Stimulated activated naive CD8-positive, alpha-beta T cell treated with anti-CD3 and anti-CD28 coated beads, Interleukin-15, amount 100 ng/mL, for 72 hours (primary cell): Measurements from ENCODE around the gene C16orf46.
"Not testable (repeated sequence)": the region's sequence is repeated elsewhere in the genome, so short reads cannot be mapped to it uniquely, and the experiment has no call there.

Experiments used
- ATAC-seq: fragments of 150-1000 bp; cut with Tn5 transposase; 2 replicates; pipeline ENCODE4 v1.10.0; 2021; ENCODE audit warnings: mild to moderate bottlenecking, moderate library complexity
- DNase-seq, 2 donors: peaks; one replicate each; pipeline ENCODE4 v3.0.0; 2021 to 2022
- H3K27ac Mint-ChIP-seq, 2 donors: one replicate each; pipeline ENCODE4 v1.8.0; 2022; ENCODE audit warnings: mild to moderate bottlenecking in 2 of 2, mixed read lengths in 2 of 2, moderate library complexity in 2 of 2
- H3K27me3 Mint-ChIP-seq: one replicate; pipeline ENCODE4 v1.8.0; 2022; ENCODE audit warnings: mixed read lengths
- H3K4me1 Mint-ChIP-seq: one replicate; pipeline ENCODE4 v1.8.0; 2022; ENCODE audit warnings: mild to moderate bottlenecking, mixed read lengths
- H3K4me3 Mint-ChIP-seq, 2 donors: one replicate each; pipeline ENCODE4 v1.8.0; 2022; ENCODE audit warnings: mild to moderate bottlenecking in 2 of 2, mixed read lengths in 2 of 2, moderate library complexity in 1 of 2
- H3K9me3 Mint-ChIP-seq, 2 donors: one replicate each; pipeline ENCODE4 v1.8.0; 2022; ENCODE audit warnings: mixed read lengths in 2 of 2

The C16orf46 gene

DNA sequence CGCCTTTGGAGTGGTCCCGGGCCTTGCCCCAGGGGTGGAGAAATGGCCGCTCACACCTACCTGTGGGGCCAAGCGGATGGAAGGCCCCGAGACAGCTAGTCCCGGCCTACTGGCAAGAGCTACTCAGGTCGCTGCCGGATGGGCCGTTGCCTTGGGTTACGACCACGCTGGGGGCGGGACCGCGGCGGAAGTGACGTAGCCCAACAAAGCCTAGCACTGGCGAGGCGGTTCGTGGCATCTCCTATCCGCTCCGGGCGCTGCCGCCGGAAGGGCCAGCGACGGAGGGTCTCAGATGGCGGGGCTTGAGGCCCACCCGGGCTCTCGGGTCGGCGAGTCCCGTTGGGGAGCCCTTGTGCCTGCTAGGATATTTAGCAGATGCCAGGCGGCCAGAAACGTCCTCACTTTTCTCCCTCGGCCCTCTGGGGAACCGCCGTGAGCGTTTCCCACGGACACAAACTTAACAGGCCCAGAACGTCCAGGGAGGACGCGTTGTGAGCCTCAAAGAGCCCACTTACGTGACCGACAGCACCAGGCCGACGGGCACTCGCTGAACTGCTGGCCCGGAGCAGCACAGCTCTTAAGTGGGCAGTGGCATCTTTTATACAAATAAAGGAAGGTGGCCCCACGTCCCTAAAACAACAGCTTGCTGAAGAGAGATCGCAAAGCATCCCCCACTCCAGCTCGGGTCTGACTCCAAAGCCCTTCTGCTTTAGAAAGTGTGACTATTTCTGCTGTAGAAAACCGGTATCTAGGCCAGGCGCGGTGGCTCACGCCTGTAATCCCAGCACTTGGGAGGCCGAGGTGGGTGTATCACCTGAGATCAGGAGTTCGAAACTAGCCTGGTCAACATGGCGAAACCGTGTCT, at the start of gene C16orf46:
Gene C16orf46 (minus strand): TSS at position 163 of the 865 bp plus-strand sequence. CDS start 13,283 bp downstream, outside the sequence.
- ATAC-seq: peak; percentile 96
- Mint-ChIP-seq H3K27ac (no peak within 1 kb of the TSS), H3K4me1 (no peaks in the 10 kb centered on the region), H3K4me3 (peak within 1 kb of the TSS in 1 of 2 donors; percentile 31), H3K9me3 (no peaks in the 10 kb centered on the region), H3K27me3 (no peaks in the 10 kb centered on the region)
- DNase-seq: peak; percentile 97 to 99

GRCh38 chr16:81123092-81123852, 46.2 kb upstream of the C16orf46 start:
- Mint-ChIP-seq H3K9me3 (no peaks in the 10 kb centered on the region), H3K4me3 (no peak overlapping the region), H3K27ac (no peak overlapping the region), H3K27me3 (peaks cover 9% of the 10 kb centered on the region), H3K4me1 (no peaks in the 10 kb centered on the region)
- DNase-seq (no peak), ATAC-seq (no peak)

- H3K4me3 Mint-ChIP-seq: no peak overlapping the region
- H3K27ac Mint-ChIP-seq: no peak overlapping the region
- peaks cover 9% of the 10 kb centered on the region for H3K27me3 Mint-ChIP-seq
- DNase-seq (no peak), ATAC-seq (no peak)
- H3K9me3 Mint-ChIP-seq: no peaks in the 10 kb centered on the region
- H3K4me1 Mint-ChIP-seq: no peaks in the 10 kb centered on the region
Observed at GRCh38 chr16:81121474-81121990, 44.5 kb upstream of the C16orf46 start.

GRCh38 chr16:81117436-81117835, 40.4 kb upstream of the C16orf46 start:
- ATAC-seq (no peak), DNase-seq (no peak)
- H3K4me3 Mint-ChIP-seq: no peak overlapping the region
- H3K27me3 Mint-ChIP-seq: peaks cover 14% of the 10 kb centered on the region
- H3K4me1 Mint-ChIP-seq: no peaks in the 10 kb centered on the region
- peak overlapping the region in 1 of 2 donors; percentile 46 for H3K27ac Mint-ChIP-seq
- H3K9me3 Mint-ChIP-seq: no peaks in the 10 kb centered on the region

GRCh38 chr16:81116285-81116684, 39.2 kb upstream of the C16orf46 start:
- H3K4me3 Mint-ChIP-seq: no peak overlapping the region
- peaks cover 20% of the 10 kb centered on the region for H3K27me3 Mint-ChIP-seq
- no peaks in the 10 kb centered on the region for H3K4me1 Mint-ChIP-seq
- no peak for ATAC-seq
- H3K27ac Mint-ChIP-seq: no peak overlapping the region
- H3K9me3 Mint-ChIP-seq: no peaks in the 10 kb centered on the region
- DNase-seq: no peak

DNA sequence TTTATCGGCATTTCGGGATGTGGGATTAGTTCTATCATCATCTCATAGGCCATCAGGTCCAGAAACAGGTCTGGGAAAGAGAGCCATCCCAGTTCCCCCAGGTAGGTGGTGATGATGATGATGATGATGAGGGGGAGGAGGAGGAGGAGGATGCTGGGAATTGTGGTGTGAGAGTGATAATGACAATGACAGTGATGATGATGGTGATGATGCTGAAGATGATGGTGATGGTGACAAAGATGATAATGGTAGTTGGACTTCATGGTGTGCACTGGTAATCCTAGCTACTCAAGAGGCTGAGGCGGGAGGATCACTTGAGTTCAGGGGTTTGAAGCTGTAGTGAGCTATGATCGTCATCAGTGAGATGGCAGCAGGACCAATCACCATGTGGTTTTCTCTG, 35.4 kb upstream of the C16orf46 start:
- Mint-ChIP-seq H3K4me3 (no peak overlapping the region), H3K9me3 (no peaks in the 10 kb centered on the region), H3K27me3 (peaks cover 30% of the 10 kb centered on the region), H3K4me1 (no peaks in the 10 kb centered on the region), H3K27ac (no peak overlapping the region)
- ATAC-seq (no peak), DNase-seq (no peak)

DNA sequence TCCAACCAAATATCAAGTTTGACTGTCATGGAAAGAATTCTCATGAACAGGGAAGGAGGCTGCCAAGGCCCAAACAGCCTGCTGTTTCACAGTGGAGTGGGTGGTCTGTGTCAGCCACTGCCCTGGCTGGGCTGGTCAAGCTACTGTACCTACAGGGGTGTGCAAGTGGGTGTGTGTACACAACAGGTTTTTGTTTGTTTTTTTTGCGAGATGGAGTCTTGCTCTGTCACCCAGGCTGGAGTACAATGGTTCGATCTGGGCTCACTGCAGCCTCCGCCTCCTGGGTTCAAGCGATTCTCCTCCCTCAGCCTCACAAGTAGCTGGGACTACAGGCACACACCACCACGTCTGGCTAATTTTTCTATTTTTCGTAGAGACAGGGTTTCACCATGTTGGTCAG, 32.2 kb upstream of the C16orf46 start:
- DNase-seq, H3K27ac Mint-ChIP-seq, ATAC-seq, H3K4me3 Mint-ChIP-seq, H3K9me3 Mint-ChIP-seq, H3K4me1 Mint-ChIP-seq: not testable (repeated sequence)
- peaks cover 32% of the 10 kb centered on the region for H3K27me3 Mint-ChIP-seq

- ATAC-seq (no peak), DNase-seq (no peak)
- H3K4me1 Mint-ChIP-seq: no peaks in the 10 kb centered on the region
- H3K4me3 Mint-ChIP-seq: no peak overlapping the region
- H3K9me3 Mint-ChIP-seq: no peaks in the 10 kb centered on the region
- no peak overlapping the region for H3K27ac Mint-ChIP-seq
- H3K27me3 Mint-ChIP-seq: peaks cover 29% of the 10 kb centered on the region
Observed at GRCh38 chr16:81107511-81107910, 30.5 kb upstream of the C16orf46 start.

DNA sequence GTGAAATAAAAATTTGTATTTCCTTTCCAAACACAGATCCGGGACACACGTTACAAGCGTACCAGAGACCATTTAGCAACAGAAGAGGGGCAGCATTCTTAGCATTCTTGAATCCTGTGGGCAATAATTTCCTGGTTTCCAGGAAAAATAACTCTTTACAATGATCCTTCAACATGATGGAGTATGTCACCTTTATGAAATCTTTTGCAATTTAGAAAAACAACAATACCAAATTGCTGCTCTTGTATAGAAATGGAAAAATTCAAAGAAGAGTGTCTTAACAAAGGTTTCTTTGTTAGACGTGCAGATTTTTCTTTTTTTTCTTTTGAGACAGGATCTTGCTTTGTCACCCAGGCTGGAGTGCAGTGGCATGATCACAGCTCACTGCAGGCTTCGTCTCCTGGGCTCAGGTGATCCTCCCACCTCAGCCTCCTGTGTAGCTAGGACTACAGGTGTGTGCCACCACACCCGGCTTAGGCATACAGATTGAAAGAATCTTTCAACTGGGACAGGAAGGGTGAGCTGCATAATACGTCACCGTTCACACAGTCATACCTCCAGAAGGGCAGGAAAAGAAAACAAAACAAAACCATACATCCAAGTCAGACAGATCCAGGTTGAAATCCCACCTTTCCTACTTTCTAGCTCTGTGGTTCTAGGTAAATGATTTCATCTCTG, 29.9 kb upstream of the C16orf46 start:
- peaks cover 23% of the 10 kb centered on the region for H3K27me3 Mint-ChIP-seq
- H3K4me3 Mint-ChIP-seq: no peak overlapping the region
- no peak overlapping the region for H3K27ac Mint-ChIP-seq
- no peaks in the 10 kb centered on the region for H3K9me3 Mint-ChIP-seq
- DNase-seq: no peak
- no peak for ATAC-seq
- H3K4me1 Mint-ChIP-seq: no peaks in the 10 kb centered on the region

GRCh38 chr16:81105946-81106345, 28.9 kb upstream of the C16orf46 start:
- no peak for DNase-seq
- H3K27ac Mint-ChIP-seq: no peak overlapping the region

DNA sequence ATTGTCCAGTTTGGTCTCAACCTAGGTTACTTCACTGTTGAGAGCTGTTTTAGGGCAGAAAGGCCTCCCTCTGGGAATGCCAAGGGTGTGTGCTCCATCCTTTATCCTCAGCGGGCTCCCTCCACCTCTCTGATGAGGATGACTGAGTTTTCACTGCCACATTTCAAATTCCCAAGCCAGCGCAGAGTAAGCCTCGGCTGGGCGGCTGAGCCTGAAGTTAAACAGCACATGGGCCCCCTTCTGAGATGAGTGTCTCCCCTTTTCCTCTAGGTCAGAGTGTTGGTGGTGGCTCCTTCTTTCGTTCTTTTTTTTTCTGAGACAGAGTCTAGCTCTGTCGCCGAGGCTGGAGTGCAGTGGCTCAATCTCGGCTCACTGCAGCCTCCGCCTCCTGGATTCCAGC, 24.7 kb upstream of the C16orf46 start:
- DNase-seq: no peak
- Mint-ChIP-seq H3K27me3 (no peaks in the 10 kb centered on the region), H3K4me3 (no peak overlapping the region), H3K27ac (peak overlapping the region in 1 of 2 donors; percentile 82), H3K9me3 (peaks cover 0 to under 1% of the 10 kb centered on the region in 2 donors), H3K4me1 (peaks cover 1% of the 10 kb centered on the region)
- ATAC-seq: no peak

More at GRCh38 chr16:81105946-81106345, 28.9 kb upstream of the C16orf46 start:
- no peaks in the 10 kb centered on the region for H3K9me3 Mint-ChIP-seq
- ATAC-seq: no peak
- H3K27me3 Mint-ChIP-seq: peaks cover 22% of the 10 kb centered on the region
- no peaks in the 10 kb centered on the region for H3K4me1 Mint-ChIP-seq
- no peak overlapping the region for H3K4me3 Mint-ChIP-seq

GRCh38 chr16:81099958-81100357, 22.9 kb upstream of the C16orf46 start:
- H3K4me3 Mint-ChIP-seq: no peak overlapping the region
- H3K27me3 Mint-ChIP-seq: no peaks in the 10 kb centered on the region
- DNase-seq (no peak), ATAC-seq (no peak)
- H3K9me3 Mint-ChIP-seq: peaks cover 0 to 5% of the 10 kb centered on the region in 2 donors
- H3K4me1 Mint-ChIP-seq: peaks cover 10% of the 10 kb centered on the region
- no peak overlapping the region for H3K27ac Mint-ChIP-seq

DNA sequence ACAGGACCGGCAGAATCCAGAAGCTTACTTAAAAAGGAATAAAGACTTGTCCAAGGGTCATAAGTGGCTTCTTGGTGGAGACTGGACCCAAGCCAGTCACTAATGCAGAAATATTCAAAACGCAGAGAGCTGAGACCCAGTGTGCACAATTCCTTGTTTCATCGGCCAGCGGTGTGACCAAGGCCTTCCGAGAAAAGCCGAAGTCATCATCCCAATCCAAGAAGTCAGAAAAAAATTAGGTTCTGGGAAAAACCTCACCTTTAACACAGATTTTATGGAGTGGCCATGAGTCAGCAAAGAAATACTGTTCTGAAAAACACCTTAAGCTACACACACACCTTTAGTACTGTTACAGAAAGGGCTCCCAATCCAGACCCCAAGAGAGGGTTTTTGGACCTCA, 20.2 kb upstream of the C16orf46 start:
- no peak overlapping the region for H3K27ac Mint-ChIP-seq
- H3K4me3 Mint-ChIP-seq: no peak overlapping the region
- ATAC-seq (no peak), DNase-seq (no peak)
- no peaks in the 10 kb centered on the region for H3K27me3 Mint-ChIP-seq
- peaks cover 0 to 5% of the 10 kb centered on the region in 2 donors for H3K9me3 Mint-ChIP-seq
- peaks cover 22% of the 10 kb centered on the region for H3K4me1 Mint-ChIP-seq

DNA sequence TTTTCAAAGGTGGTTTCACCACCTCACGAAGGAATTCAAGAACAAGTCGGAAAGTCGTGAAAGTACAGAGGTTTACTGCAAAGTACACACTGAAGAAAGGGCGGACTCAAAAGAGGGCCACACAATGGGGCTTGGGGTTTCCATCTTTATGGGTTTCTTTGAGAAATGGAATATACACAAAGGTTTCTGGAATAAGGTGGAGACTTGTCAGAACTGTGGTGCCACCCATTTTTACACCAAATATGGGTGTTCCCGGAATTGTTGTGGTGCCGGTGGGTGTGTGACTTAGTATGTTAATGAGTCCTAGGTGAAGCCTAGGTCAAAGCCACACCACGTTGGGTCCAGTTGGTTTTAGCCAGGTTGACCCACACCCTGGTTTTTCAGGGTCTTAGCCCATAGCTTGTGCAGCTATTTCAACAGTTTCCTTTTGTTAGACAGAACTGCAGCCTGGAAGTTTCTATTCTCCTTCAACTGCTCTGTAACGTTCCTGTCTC, 19.7 kb upstream of the C16orf46 start:
- no peak for ATAC-seq
- Mint-ChIP-seq H3K4me3 (peak overlapping the region; percentile 74 to 87), H3K9me3 (peaks cover 0 to 5% of the 10 kb centered on the region in 2 donors), H3K27me3 (no peaks in the 10 kb centered on the region), H3K27ac (peak overlapping the region in 1 of 2 donors; percentile 86), H3K4me1 (peaks cover 27% of the 10 kb centered on the region)
- DNase-seq: no peak
